ENCODE data around the gene C1RL.
A peak's percentile ranks its signal among the peaks of the same experiment; 100 is the strongest.

C1RL gene

DNA sequence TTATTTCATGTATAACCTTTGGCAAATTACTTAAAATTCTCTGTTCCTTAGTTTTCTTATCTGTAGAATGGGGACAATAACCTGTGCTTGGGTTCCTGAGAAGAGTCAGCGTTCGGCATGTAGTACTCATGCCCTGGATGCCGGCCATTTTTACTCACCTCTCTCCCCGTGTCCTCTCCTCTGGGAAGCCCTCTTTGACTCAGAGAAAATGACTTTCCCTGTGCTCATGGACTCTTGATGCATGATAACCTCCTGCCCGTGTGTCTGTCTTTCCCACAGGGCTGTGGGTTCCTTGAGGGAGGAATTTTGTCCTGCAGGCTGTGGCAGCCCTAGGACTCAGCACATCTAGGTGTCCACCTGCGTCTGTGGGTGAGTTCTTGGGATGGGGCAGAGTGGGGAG, 5.8 kb upstream of the C1RL start:
- Mint-ChIP-seq H3K27ac (no peak overlapping the region), H3K36me3 (ENCODE audit: low read depth) (peaks cover 12% of the 10 kb centered on the region), H3K9me3 (no peaks in the 10 kb centered on the region), H3K27me3 (ENCODE audit: low read depth) (peaks cover 4% of the 10 kb centered on the region), H3K4me3 (no peak overlapping the region), H3K4me1 (no peaks in the 10 kb centered on the region)
- TF ChIP-seq, protein P1, sequence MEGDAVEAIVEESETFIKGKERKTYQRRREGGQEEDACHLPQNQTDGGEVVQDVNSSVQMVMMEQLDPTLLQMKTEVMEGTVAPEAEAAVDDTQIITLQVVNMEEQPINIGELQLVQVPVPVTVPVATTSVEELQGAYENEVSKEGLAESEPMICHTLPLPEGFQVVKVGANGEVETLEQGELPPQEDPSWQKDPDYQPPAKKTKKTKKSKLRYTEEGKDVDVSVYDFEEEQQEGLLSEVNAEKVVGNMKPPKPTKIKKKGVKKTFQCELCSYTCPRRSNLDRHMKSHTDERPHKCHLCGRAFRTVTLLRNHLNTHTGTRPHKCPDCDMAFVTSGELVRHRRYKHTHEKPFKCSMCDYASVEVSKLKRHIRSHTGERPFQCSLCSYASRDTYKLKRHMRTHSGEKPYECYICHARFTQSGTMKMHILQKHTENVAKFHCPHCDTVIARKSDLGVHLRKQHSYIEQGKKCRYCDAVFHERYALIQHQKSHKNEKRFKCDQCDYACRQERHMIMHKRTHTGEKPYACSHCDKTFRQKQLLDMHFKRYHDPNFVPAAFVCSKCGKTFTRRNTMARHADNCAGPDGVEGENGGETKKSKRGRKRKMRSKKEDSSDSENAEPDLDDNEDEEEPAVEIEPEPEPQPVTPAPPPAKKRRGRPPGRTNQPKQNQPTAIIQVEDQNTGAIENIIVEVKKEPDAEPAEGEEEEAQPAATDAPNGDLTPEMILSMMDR (IDR thresholded peaks at IDR 0.05; ENCODE audit: unreplicated experiment in 3 of 3) = no peak

DNA sequence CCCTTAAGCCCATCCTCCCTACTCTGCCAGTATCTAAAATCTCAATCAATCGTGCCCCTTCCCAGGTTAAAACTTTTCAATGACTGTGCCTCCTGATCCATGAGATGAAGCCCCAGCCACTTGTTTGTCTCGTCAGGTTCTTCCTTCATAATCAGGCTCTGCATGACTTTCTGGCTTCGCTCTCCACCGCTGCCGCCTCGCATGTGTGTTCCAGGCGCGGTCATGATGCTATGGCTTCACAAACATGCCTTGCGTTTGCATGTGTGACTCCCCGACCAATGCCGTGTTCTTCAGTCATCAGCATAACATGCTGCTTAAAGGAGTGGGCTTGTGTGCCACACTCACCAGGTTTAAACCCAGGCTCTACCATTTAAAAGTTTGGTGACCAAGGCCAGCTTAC, 5.0 kb upstream of the C1RL start:
- H3K9me3 Mint-ChIP-seq = no peaks in the 10 kb centered on the region
- peak overlapping the region in 1 of 3 experiments; percentile 52 for H3K27ac Mint-ChIP-seq
- peaks cover 4% of the 10 kb centered on the region for H3K27me3 Mint-ChIP-seq (ENCODE audit: low read depth)
- peaks cover 7% of the 10 kb centered on the region for H3K4me1 Mint-ChIP-seq
- no peak overlapping the region for H3K4me3 Mint-ChIP-seq
- TF ChIP-seq, protein P1 (IDR thresholded peaks at IDR 0.05; ENCODE audit: unreplicated experiment in 3 of 3) = no peak
- H3K36me3 Mint-ChIP-seq (ENCODE audit: low read depth) = peaks cover 12% of the 10 kb centered on the region

DNA sequence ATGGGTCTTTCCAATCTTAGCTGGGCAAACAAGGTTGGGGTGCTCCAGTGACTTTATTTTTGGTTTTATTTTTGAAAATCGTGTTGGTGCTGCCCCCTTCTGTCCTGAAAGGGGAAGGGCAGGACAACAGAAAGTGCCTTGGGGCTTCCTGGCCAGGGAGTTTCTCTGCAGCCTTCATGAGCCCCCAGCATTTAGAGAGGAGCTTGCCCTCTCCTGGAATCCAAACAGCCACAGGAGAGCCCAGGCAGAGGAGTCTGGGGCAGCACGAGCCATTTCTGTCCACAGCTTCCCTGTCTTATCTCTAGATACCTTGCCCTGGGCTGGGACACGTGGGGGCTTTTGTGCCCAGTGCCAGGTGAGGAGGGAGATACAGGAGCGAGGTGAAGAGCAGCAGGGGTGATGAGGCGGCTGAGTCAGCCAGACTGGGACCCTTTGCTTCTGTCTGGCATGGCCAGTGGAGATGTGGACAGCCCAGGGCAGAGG, 4.4 kb upstream of the C1RL start:
- H3K4me1 Mint-ChIP-seq = peaks cover 7% of the 10 kb centered on the region

DNA sequence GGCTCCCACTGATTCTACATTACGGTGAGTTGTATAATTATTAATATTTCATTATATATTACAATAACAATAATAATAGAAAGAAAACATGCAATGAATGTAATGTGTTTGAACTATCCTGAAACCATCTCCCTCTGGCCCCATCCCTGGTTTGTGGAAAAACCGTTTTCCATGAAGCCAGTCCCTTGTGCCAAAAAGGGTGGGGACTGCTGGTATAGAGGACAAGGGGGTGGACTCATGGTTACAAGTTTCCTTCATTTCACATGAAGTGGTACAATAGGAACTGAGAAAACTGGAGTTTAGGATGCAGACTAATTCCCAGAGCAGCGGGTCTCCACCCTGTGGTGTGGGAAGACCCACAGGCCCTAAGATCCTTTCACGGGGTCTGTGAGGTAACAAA, 3.0 kb upstream of the C1RL start:
- H3K4me3 Mint-ChIP-seq = no peak overlapping the region
- TF ChIP-seq, protein P1 (IDR thresholded peaks at IDR 0.05; ENCODE audit: unreplicated experiment in 3 of 3) = no peak
- peaks cover 4% of the 10 kb centered on the region for H3K27me3 Mint-ChIP-seq (ENCODE audit: low read depth)
- H3K9me3 Mint-ChIP-seq = no peaks in the 10 kb centered on the region
- H3K36me3 Mint-ChIP-seq (ENCODE audit: low read depth) = peaks cover 18% of the 10 kb centered on the region
- no peak overlapping the region for H3K27ac Mint-ChIP-seq
- peaks cover 13% of the 10 kb centered on the region for H3K4me1 Mint-ChIP-seq

More for the DNA sequence above, 4.4 kb upstream of the C1RL start:
- no peak overlapping the region for H3K27ac Mint-ChIP-seq
- H3K4me3 Mint-ChIP-seq = peak overlapping the region in 1 of 3 experiments; percentile 44
- TF ChIP-seq, protein P1 (IDR thresholded peaks at IDR 0.05; ENCODE audit: unreplicated experiment in 3 of 3) = peak; percentile 79 to 85 (median 80)
- no peaks in the 10 kb centered on the region for H3K9me3 Mint-ChIP-seq
- H3K36me3 Mint-ChIP-seq (ENCODE audit: low read depth) = peaks cover 12% of the 10 kb centered on the region
- peaks cover 4% of the 10 kb centered on the region for H3K27me3 Mint-ChIP-seq (ENCODE audit: low read depth)

DNA sequence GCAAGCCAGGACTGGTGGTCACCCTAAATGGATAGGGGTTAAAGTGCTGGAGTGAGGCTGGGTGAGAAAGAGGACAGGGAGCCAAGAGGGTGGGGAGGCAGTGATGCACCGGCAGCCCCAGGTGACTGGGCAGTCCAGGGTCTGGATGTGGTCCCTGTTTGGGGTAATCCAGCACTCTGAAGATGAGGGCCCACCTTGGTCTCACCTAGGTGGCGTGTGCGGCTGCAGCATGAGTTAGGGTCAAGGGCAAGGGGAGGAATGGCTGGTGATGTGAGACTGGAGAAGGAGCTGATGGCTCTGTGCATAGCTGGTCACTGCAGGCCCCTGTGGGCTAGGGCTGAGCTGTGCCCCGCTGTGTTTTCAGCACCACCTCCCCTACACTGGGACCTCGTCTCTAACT, 1.6 kb upstream of the C1RL start:
- TF ChIP-seq, protein P1 (IDR thresholded peaks at IDR 0.05; ENCODE audit: unreplicated experiment in 3 of 3) = no peak
- Mint-ChIP-seq H3K27me3 (ENCODE audit: low read depth) (peaks cover 4% of the 10 kb centered on the region), H3K27ac (no peak overlapping the region), H3K9me3 (peaks cover 8% of the 10 kb centered on the region), H3K4me1 (peaks cover 13% of the 10 kb centered on the region), H3K36me3 (ENCODE audit: low read depth) (peaks cover 22% of the 10 kb centered on the region), H3K4me3 (peak overlapping the region in 1 of 3 experiments; percentile 23)

DNA sequence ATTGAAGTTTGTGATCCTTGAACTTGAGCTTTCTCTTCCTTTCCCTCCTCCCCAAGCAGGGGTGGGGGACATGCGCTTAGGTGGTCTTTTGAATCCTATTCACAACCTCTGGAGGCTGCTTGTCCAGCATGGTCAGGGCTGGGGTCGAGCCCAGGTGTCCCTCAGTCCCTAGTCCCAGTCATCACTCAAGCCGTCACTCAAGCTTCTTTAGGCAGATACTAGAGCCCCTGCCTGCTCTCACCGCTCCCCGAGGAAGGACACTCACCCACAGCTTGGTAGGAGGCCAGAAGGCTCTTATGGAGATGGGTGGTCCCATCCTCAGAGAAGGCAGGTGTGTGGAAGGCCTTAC, 532 bp upstream of the C1RL start:
- Mint-ChIP-seq H3K27me3 (ENCODE audit: low read depth) (peaks cover 4% of the 10 kb centered on the region), H3K4me3 (peak overlapping the region; percentile 91 to 94 (median 92)), H3K9me3 (peaks cover 10% of the 10 kb centered on the region), H3K27ac (peak overlapping the region; percentile 93 to 99 (median 99)), H3K36me3 (ENCODE audit: low read depth) (peaks cover 20% of the 10 kb centered on the region), H3K4me1 (peaks cover 13% of the 10 kb centered on the region)
- TF ChIP-seq, protein P1 (IDR thresholded peaks at IDR 0.05; ENCODE audit: unreplicated experiment in 3 of 3) = no peak

All from nephron (organoid).